ENCODE results near the gene ARHGEF10L.
A peak's percentile ranks its signal among the peaks of the same experiment; 100 is the strongest.
"Not testable (repeated sequence)": the region's sequence is repeated elsewhere in the genome, so short reads cannot be mapped to it uniquely, and the experiment has no call there.

ARHGEF10L gene

DNA sequence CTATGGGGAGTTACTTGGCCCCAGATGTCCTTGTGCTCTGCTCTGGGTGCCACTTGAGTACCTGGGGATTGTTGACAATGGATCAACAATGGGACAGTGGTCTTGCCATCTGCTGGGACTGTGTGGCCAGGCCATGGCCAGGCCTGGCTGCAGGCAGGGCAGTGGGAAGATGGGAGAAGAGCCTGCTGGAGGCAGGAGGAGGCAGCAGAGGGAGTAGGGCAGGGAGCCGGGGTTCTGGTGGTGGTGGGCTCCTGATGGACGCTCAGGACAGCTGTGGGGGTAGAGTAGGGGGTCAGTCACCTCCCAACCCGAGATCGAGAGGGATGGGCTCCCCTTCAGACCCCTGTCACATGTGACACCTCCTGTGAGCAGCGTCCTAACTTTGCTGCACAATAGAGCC lies 81.0 kb downstream of the ARHGEF10L start:
- in situ Hi-C loops (cut with HindIII; ENCODE audit: low pct_unique_long_range_greater_than_20kb, low sequenced_read_pairs), result no loop called here
- DNase-seq (ENCODE audit: low read depth in 1 of 2, low spot score in 1 of 2), result no peak
- no peak for TF ChIP-seq JUND (IDR thresholded peaks at IDR 0.05; ENCODE audit: low read depth)

DNA sequence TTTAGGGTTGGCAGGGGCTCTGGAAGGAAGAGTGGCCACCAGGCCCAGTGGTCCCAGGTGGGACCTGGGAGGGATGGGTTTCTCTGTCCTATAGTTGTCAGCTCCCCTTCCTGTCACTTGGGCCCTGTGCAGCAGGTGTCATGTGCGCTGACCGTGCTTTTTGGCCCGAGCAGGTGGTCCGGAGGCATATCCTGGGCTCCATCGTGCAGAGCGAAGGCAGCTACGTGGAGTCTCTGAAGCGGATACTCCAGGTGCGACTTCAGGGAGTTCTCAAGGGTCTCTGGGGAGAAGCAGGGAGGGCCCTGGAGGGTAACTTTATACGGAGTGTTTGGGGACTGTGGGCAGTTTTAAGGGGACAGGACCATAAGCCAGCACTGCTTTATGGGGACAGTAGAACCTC lies 82.2 kb downstream of the ARHGEF10L start:
- in situ Hi-C loops (cut with HindIII; ENCODE audit: low pct_unique_long_range_greater_than_20kb, low sequenced_read_pairs), result no loop called here
- DNase-seq (ENCODE audit: low read depth in 1 of 2, low spot score in 1 of 2), result no peak

DNA sequence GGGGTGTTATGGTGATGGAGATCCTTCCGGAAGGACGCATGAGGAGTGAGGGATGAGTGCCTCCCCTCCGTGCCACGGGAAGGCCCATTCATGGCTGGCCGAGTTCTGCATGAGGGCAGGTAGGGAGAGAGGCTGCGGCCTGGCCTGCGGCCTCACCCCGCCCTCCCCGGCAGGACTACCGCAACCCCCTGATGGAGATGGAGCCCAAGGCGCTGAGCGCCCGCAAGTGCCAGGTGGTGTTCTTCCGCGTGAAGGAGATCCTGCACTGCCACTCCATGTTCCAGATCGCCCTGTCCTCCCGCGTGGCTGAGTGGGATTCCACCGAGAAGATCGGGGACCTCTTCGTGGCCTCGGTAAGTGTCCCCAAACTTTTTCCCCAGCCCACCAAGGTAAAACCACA lies 83.3 kb downstream of the ARHGEF10L start:
- no peak for TF ChIP-seq JUND (IDR thresholded peaks at IDR 0.05; ENCODE audit: low read depth)
- in situ Hi-C loops (cut with HindIII; ENCODE audit: low pct_unique_long_range_greater_than_20kb, low sequenced_read_pairs), result no loop called here
- DNase-seq (ENCODE audit: low read depth in 1 of 2, low spot score in 1 of 2), result no peak

More for the DNA sequence above, 82.2 kb downstream of the ARHGEF10L start:
- TF ChIP-seq JUND (IDR thresholded peaks at IDR 0.05; ENCODE audit: low read depth), result no peak

DNA sequence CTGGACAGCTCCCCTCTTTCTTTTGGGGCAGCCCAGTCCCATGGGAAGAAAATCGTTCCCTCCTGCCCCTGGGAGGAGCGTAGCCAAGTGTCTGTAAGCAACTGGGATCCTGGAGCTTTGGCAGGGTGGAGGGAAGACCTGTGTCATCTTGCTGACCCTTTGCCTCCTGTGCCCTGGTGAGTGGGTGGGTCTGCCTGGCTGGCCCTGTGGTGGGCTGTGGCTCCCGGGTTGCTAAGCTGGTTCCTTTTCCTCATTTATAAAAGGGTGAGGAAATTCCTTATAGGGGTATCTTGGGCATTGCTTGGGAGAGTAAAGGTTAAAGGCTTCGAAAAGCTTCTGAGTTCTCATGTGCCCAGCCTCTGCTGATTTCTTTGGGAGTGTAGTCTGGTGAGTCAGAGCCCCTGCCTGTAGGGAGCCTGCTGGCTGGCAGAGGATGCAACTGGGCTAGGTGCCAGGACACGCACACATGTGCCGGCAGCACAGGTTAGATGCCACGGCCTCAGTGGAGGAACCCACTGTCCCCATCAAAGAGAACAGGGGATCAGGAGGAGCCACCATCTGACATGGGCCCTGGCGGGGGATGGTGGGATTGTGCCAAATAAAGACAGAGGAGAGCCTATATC lies 85.2 kb downstream of the ARHGEF10L start:
- no peak for TF ChIP-seq JUND (IDR thresholded peaks at IDR 0.05; ENCODE audit: low read depth)
- in situ Hi-C loops (cut with HindIII; ENCODE audit: low pct_unique_long_range_greater_than_20kb, low sequenced_read_pairs), result no loop called here
- no peak for DNase-seq (ENCODE audit: low read depth in 1 of 2, low spot score in 1 of 2)

DNA sequence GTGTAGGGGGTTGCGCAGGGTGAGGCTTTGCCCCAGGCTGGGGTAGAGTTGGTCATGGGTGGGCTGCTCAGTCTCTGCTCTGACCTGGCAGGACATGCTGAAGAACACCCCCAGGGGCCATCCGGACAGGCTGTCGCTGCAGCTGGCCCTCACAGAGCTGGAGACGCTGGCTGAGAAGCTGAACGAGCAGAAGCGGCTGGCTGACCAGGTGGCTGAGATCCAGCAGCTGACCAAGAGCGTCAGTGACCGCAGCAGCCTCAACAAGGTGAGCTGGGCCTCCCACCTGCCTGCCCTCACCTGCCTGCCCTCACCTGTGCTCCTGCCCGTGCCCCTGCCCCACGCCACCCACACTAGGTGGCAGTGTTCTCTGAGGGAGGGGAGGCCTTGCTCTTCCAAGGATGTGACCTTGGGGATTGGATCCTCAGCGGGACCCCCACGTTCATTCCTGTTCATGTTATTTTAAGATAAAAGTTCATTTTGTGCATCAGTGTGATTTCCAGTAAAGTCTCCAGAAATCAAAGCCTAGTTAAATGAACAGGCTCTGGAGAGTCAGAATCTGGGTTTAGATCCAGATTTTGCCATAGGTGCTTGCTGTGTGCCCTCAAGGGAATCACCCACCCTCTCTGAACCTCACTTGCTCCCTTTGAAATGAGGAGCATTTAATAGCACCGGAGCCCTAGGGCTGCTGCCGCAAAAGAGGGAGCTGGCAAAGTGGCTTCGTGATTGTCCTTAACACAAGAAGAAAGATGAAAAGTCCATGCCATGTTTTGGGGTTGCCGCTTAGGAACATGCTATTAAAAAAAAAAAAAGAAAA lies 87.9 kb downstream of the ARHGEF10L start:
- no peak for DNase-seq (ENCODE audit: low read depth in 1 of 2, low spot score in 1 of 2)
- TF ChIP-seq JUND (IDR thresholded peaks at IDR 0.05; ENCODE audit: low read depth), result no peak
- in situ Hi-C loops (cut with HindIII; ENCODE audit: low pct_unique_long_range_greater_than_20kb, low sequenced_read_pairs), result no loop called here

DNA sequence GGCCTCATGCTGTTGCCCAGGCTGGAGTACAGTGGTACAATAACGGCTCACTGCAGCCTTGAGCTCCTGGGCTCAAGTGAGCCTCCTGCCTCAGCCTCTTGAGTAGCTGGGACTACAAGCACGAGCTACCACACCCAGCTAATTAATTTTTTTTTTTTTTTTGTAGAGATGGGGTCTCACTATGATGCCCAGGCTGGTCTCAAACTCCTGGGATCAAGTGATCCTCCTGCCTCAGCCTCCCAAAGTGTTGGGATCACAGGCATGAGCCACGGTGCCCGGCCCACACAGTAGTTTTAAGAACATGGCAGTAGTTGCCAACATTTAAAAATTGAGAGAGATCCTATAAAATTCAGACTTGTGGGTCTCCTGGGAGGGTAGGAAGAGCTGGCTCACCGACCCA lies 89.5 kb downstream of the ARHGEF10L start:
- DNase-seq (ENCODE audit: low read depth in 1 of 2, low spot score in 1 of 2); in situ Hi-C loops (cut with HindIII; ENCODE audit: low pct_unique_long_range_greater_than_20kb, low sequenced_read_pairs): not testable (repeated sequence)

DNA sequence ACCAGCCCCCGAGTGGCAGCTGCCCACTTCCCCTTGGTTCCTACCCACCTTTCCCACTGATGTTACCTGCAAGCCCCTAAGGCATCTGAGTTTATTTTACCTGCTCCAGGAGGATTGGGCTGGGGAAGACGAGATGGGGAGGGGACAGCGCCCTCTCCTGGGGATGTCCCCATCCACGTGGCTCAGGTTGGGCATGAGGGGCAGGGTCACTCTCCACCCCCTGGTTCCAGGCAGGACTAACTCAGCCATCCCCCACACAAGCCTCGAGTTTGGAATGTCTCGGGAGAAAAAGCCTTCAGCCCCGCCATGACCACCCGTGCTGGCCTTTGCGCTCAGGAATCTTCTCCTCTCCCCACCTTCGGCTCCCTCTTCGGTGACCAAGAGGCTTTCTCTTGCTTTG lies 90.0 kb downstream of the ARHGEF10L start:
- DNase-seq (ENCODE audit: low read depth in 1 of 2, low spot score in 1 of 2), result no peak
- in situ Hi-C loops (cut with HindIII; ENCODE audit: low pct_unique_long_range_greater_than_20kb, low sequenced_read_pairs), result no loop called here

DNA sequence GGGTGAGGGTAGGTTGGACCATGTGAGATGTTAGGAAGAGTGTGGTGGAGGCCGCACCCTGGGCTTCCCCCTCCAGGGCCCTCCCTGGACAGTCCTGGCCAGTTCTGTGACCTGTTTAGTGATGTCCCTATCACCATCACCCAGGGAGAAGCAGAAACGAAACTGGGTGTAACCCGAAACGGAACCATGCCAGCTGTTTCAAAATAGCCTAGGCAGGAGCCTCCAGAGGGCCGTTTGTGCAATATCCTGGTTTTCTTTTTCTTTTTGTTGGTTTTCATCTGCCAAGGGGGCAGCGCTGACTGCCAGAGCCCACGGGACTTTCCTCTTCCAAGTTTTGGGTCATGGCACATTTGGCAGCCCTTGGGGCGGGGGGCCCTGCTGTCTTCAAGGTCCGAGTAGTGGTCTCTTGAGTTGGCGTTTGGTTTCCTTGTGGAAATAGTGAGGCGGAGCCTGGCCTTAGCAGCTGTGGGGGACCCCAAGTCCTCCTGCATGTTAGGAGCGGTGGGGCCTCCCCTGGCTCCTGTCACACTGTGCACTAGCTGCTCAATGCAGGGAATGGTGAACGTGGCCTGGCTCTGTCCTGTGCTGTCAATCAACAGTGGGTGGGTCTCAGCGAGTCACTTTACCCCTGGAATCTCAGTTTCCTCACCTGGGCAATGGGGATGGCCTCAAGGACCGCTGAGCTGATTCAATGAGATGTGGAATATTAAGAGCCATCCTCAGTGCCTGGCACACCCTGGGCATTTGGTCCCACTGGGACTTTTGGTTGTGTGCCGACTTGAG lies 90.7 kb downstream of the ARHGEF10L start:
- DNase-seq (ENCODE audit: low read depth in 1 of 2, low spot score in 1 of 2), result no peak
- in situ Hi-C loops (cut with HindIII; ENCODE audit: low pct_unique_long_range_greater_than_20kb, low sequenced_read_pairs), result no loop called here
- no peak for TF ChIP-seq JUND (IDR thresholded peaks at IDR 0.05; ENCODE audit: low read depth)

More for the DNA sequence above, 90.0 kb downstream of the ARHGEF10L start:
- TF ChIP-seq JUND (IDR thresholded peaks at IDR 0.05; ENCODE audit: low read depth), result no peak

DNA sequence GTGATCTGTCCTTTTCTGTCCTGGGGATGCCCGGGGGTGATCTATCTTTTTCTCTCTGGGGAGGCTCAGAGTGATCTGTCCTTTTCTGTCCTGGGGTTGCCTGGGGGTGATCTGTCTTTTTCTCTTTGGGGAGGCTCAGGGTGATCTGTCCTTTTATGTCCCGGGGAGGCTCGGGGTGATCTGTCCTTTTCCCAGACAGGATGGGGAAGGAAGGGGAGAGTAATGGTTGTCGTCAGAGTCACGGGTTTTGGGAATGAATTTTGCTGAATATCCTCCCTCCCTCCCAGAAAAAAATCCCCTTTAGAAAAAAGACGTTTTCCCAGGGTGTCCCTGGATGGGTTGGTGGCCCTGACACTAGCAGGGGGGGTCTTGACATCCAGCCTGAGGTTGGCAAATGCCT lies 91.5 kb downstream of the ARHGEF10L start:
- no peak for TF ChIP-seq JUND (IDR thresholded peaks at IDR 0.05; ENCODE audit: low read depth)
- in situ Hi-C loops (cut with HindIII; ENCODE audit: low pct_unique_long_range_greater_than_20kb, low sequenced_read_pairs), result no loop called here
- no peak for DNase-seq (ENCODE audit: low read depth in 1 of 2, low spot score in 1 of 2)

DNA sequence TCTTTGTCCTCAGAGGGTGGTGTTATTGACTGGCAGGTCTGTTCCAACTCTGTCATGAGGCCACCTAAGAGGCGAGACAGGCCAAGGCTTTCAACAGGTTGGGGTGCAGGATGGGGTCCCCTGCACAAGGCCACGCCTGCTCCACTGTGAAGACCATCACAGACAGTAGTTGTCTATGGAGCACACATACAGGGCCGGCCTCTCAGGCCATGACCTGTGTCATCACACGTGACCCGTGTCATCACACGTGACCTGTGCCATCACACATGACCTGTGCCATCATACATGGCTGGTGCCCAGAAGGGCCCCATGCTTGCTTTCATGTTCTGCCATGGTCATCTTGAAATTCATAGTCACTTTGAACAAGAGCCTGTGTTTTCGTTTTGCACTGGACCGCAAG lies 91.9 kb downstream of the ARHGEF10L start:
- in situ Hi-C loops (cut with HindIII; ENCODE audit: low pct_unique_long_range_greater_than_20kb, low sequenced_read_pairs), result no loop called here
- DNase-seq (ENCODE audit: low read depth in 1 of 2, low spot score in 1 of 2), result no peak
- no peak for TF ChIP-seq JUND (IDR thresholded peaks at IDR 0.05; ENCODE audit: low read depth)

DNA sequence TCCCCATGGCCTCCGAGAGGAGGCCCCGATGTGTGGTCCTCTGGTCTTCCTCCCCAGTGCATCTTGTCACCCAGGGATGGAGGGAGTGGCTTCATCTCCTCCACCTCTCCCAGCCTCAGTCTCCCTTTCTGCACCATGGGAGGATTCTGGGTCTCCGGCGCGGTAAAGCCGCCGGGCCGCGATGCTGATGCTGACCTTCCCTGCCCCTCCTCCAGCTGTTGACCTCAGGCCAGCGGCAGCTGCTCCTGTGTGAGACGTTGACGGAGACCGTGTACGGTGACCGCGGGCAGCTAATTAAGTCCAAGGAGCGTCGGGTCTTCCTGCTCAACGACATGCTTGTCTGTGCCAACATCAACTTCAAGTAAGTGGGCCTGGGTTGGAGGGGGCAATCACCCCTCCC lies 92.6 kb downstream of the ARHGEF10L start:
- in situ Hi-C loops (cut with HindIII; ENCODE audit: low pct_unique_long_range_greater_than_20kb, low sequenced_read_pairs), result no loop called here
- DNase-seq (ENCODE audit: low read depth in 1 of 2, low spot score in 1 of 2), result no peak
- TF ChIP-seq JUND (IDR thresholded peaks at IDR 0.05; ENCODE audit: low read depth), result no peak

DNA sequence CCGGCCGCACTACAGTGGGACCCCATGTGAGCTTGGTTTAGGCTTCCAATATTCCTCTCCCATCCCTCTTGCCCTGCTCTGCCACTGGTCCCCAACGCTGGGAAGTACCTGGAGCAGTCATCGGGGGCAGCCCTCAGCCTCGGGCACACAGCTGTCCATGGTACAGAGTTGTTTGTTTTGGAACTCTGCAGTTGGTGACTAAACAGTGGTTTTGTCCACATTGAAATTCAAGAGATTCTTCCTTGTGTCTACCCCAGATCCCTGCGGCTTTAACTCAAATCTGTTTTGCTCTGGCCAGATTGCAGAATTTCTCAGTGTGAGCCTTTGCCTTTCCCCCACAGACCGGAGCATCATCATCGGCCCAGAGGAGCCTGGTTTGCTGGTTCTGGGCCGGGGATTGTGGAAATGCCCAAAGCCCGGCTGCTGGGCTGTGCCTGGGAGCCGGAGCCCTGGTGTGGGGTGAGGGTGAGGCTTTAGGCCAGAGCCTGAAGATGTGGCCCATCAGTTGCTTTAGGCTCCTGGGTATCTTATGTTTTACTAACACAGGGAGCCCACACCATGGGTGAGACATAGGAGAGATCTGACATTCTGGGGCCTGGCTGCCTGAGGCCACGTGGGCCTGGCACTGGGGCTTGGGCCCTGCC lies 93.2 kb downstream of the ARHGEF10L start:
- in situ Hi-C loops (cut with HindIII; ENCODE audit: low pct_unique_long_range_greater_than_20kb, low sequenced_read_pairs), result no loop called here
- peak; percentile 19 to 29 for DNase-seq (ENCODE audit: low read depth in 1 of 2, low spot score in 1 of 2)
- no peak for TF ChIP-seq JUND (IDR thresholded peaks at IDR 0.05; ENCODE audit: low read depth)

All from T47D (cell line).